Stimulated activated CD4-positive, alpha-beta T cell treated with anti-CD3 and anti-CD28 coated beads, TNF-alpha, amount 100 ng/mL, for 48 hours (primary cell): Measurements from ENCODE around the gene ADD3.

Experiments
- DNase-seq, 3 donors: peaks; one replicate each; pipeline ENCODE4 v3.0.0-alpha.2; 2020; ENCODE audit warnings: low read depth in 3 of 3

The ADD3 gene

GRCh38 chr10:110153396-110153795 lies 145.6 kb downstream of the ADD3 start:
- DNase-seq = no peak

GRCh38 chr10:110156046-110156445 lies 148.3 kb downstream of the ADD3 start:
- no peak for DNase-seq

GRCh38 chr10:110158051-110159005 lies 150.5 kb downstream of the ADD3 start:
- no peak for DNase-seq

GRCh38 chr10:110160081-110160480 lies 152.3 kb downstream of the ADD3 start:
- DNase-seq = no peak

GRCh38 chr10:110160522-110160921 lies 152.7 kb downstream of the ADD3 start:
- DNase-seq = no peak

- DNase-seq = no peak
These were observed 155.0 kb downstream of the ADD3 start for GRCh38 chr10:110162741-110163145.

- no peak for DNase-seq
These were observed 155.5 kb downstream of the ADD3 start for GRCh38 chr10:110163192-110163773.

- DNase-seq = no peak
These were observed 156.1 kb downstream of the ADD3 start for GRCh38 chr10:110163841-110164240.

- DNase-seq = peak in 1 of 3 donors; percentile 27
These were observed 157.5 kb downstream of the ADD3 start for GRCh38 chr10:110165239-110165638.

GRCh38 chr10:110167149-110167548 lies 159.4 kb downstream of the ADD3 start:
- no peak for DNase-seq

GRCh38 chr10:110168601-110169481 lies 161.1 kb downstream of the ADD3 start:
- DNase-seq = no peak

- DNase-seq = no peak
These were observed 161.8 kb downstream of the ADD3 start for GRCh38 chr10:110169586-110169985.

- no peak for DNase-seq
These were observed 162.6 kb downstream of the ADD3 start for GRCh38 chr10:110170142-110170971.

- no peak for DNase-seq
These were observed 163.2 kb downstream of the ADD3 start for GRCh38 chr10:110171032-110171431.

GRCh38 chr10:110172155-110172554 lies 164.4 kb downstream of the ADD3 start:
- DNase-seq = no peak

GRCh38 chr10:110174201-110174600 lies 166.4 kb downstream of the ADD3 start:
- DNase-seq = no peak

- no peak for DNase-seq
These were observed 167.0 kb downstream of the ADD3 start for GRCh38 chr10:110174816-110175215.

GRCh38 chr10:110175406-110175805 lies 167.6 kb downstream of the ADD3 start:
- DNase-seq = no peak

GRCh38 chr10:110176141-110177030 lies 168.6 kb downstream of the ADD3 start:
- DNase-seq = no peak

GRCh38 chr10:110179220-110179619 lies 171.4 kb downstream of the ADD3 start:
- DNase-seq = no peak
